GM23338 (cell line): ENCODE measurements around the gene PPARD.

Experiments used
- CREB1 ChIP-seq: fragments of 250-450 bp; sonication (Bioruptor Pico); IDR thresholded peaks from 2 replicates; pipeline ENCODE4 v1.5.0; 2020; ENCODE audit warnings: low read depth, mild to moderate bottlenecking, moderate library complexity
- CTCF ChIP-seq, 2 experiments: fragments of 200-600 bp in 1 of 2; sonication (generic) in 1 of 2; conservative IDR thresholded peaks; 2 replicates each; pipeline versions ENCODE4 v1.5.1 to v1.6.1; 2016 to 2017; ENCODE audit warnings: antibody characterized with exemption in 2 of 2, low read depth in 2 of 2, mild to moderate bottlenecking in 2 of 2, moderate library complexity in 1 of 2
- EZH2 ChIP-seq: fragments of 200-600 bp; sonication (generic); IDR thresholded peaks from one replicate; pipeline ENCODE4 v1.8.0; 2017; ENCODE audit warnings: antibody characterized with exemption, mild to moderate bottlenecking, low read depth; ENCODE audit not compliant: unreplicated experiment
- EZH2phosphoT487 ChIP-seq: fragments of 200-600 bp; sonication (generic); IDR thresholded peaks from one replicate; pipeline ENCODE4 v1.8.1; 2018; ENCODE audit warnings: antibody characterized with exemption; ENCODE audit not compliant: unreplicated experiment
- JUNB ChIP-seq: IDR thresholded peaks from one replicate; pipeline ENCODE4 v1.6.1; 2016; ENCODE audit warnings: antibody characterized with exemption; ENCODE audit not compliant: unreplicated experiment
- NANOG ChIP-seq: IDR thresholded peaks from 2 replicates; pipeline ENCODE4 v1.6.1; 2016; ENCODE audit warnings: antibody characterized with exemption, borderline replicate concordance
- POLR2AphosphoS5 ChIP-seq: IDR thresholded peaks from 2 replicates; pipeline ENCODE4 v1.6.1; 2016; ENCODE audit warnings: antibody characterized with exemption, low read depth
- ZNF114 ChIP-seq: fragments of 250-450 bp; sonication (Bioruptor Pico); IDR thresholded peaks from 2 replicates; pipeline ENCODE4 v1.5.0; 2020; ENCODE audit warnings: mild to moderate bottlenecking, moderate library complexity
- ZNF462 ChIP-seq: fragments of 250-450 bp; sonication (Bioruptor Pico); IDR thresholded peaks from 2 replicates; pipeline ENCODE4 v1.5.0; 2020; ENCODE audit warnings: mild to moderate bottlenecking, moderate library complexity
- TF ChIP-seq, protein P1 (sequence below): IDR thresholded peaks from one replicate; pipeline ENCODE4 v1.6.1; 2018; ENCODE audit warnings: antibody characterized with exemption; ENCODE audit not compliant: unreplicated experiment
- TF ChIP-seq, protein P2 (sequence below): IDR thresholded peaks from 2 replicates; pipeline ENCODE4 v1.6.1; 2016; ENCODE audit warnings: antibody characterized with exemption

- TF ChIP-seq CTCF (conservative IDR thresholded peaks at IDR 0.05; ENCODE audit: low read depth in 2 of 2) (no peak), EZH2 (no peak), EZH2phosphoT487 (no peak), POLR2AphosphoS5 (no peak), CREB1 (CRISPR knock-in tag) (no peak), NANOG (no peak), ZNF462 (CRISPR knock-in tag) (no peak), ZNF114 (CRISPR knock-in tag) (no peak), JUNB (no peak)
- TF ChIP-seq, protein P1, sequence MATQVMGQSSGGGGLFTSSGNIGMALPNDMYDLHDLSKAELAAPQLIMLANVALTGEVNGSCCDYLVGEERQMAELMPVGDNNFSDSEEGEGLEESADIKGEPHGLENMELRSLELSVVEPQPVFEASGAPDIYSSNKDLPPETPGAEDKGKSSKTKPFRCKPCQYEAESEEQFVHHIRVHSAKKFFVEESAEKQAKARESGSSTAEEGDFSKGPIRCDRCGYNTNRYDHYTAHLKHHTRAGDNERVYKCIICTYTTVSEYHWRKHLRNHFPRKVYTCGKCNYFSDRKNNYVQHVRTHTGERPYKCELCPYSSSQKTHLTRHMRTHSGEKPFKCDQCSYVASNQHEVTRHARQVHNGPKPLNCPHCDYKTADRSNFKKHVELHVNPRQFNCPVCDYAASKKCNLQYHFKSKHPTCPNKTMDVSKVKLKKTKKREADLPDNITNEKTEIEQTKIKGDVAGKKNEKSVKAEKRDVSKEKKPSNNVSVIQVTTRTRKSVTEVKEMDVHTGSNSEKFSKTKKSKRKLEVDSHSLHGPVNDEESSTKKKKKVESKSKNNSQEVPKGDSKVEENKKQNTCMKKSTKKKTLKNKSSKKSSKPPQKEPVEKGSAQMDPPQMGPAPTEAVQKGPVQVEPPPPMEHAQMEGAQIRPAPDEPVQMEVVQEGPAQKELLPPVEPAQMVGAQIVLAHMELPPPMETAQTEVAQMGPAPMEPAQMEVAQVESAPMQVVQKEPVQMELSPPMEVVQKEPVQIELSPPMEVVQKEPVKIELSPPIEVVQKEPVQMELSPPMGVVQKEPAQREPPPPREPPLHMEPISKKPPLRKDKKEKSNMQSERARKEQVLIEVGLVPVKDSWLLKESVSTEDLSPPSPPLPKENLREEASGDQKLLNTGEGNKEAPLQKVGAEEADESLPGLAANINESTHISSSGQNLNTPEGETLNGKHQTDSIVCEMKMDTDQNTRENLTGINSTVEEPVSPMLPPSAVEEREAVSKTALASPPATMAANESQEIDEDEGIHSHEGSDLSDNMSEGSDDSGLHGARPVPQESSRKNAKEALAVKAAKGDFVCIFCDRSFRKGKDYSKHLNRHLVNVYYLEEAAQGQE = no peak
- TF ChIP-seq, protein P2, sequence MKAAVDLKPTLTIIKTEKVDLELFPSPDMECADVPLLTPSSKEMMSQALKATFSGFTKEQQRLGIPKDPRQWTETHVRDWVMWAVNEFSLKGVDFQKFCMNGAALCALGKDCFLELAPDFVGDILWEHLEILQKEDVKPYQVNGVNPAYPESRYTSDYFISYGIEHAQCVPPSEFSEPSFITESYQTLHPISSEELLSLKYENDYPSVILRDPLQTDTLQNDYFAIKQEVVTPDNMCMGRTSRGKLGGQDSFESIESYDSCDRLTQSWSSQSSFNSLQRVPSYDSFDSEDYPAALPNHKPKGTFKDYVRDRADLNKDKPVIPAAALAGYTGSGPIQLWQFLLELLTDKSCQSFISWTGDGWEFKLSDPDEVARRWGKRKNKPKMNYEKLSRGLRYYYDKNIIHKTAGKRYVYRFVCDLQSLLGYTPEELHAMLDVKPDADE = no peak
These were observed 105.8 kb downstream of the PPARD start for GRCh38 chr6:35448191-35448590.
